CD4-positive, alpha-beta memory T cell (primary cell): Measurements from ENCODE around the gene ADD2. TPM values are rescaled to one million over a fixed set of nuclear protein-coding genes. Genes with fewer than 3 reads are reported as not detected.

Experiments
- CTCF ChIA-PET: fragments of 350-600 bp; sonication (Branson Sonifier 250); formaldehyde crosslinking; loops from one replicate; lab custom pipeline; 2021; ENCODE audit warnings: inconsistent platforms; ENCODE audit not compliant: partially characterized antibody; lab: Charles Lee
- POLR2A ChIA-PET: fragments of 350-600 bp; sonication (Branson Sonifier 250); formaldehyde crosslinking; loops from one replicate; lab custom pipeline; 2021; ENCODE audit not compliant: partially characterized antibody; lab: Charles Lee
- DNase-seq, 5 donors: peaks; one replicate each; pipeline versions ENCODE4 v3.0.0 to v3.0.0-alpha.2; 2020 to 2022; ENCODE audit warnings: mixed read lengths in 1 of 5
- H3K27ac ChIP-seq: one replicate; pipeline ENCODE4 v1.7.0; 2013; ENCODE audit warnings: low read depth, low read length
- H3K27me3 ChIP-seq: 2 replicates; pipeline ENCODE4 v1.7.0; 2013; ENCODE audit warnings: mild to moderate bottlenecking, low read length, moderate library complexity; ENCODE audit not compliant: insufficient read depth
- H3K36me3 ChIP-seq: 2 replicates; pipeline ENCODE4 v1.7.0; 2013; ENCODE audit warnings: mild to moderate bottlenecking, low read length, moderate library complexity; ENCODE audit not compliant: insufficient read depth
- H3K4me1 ChIP-seq: 2 replicates; pipeline ENCODE4 v1.7.0; 2013; ENCODE audit warnings: mild to moderate bottlenecking, low read length, moderate library complexity; ENCODE audit not compliant: insufficient read depth
- H3K4me3 ChIP-seq, 2 donors: one replicate each; pipeline ENCODE4 v1.7.0; 2013; ENCODE audit warnings: low read length in 2 of 2, mild to moderate bottlenecking in 1 of 2
- H3K9me3 ChIP-seq, 2 donors: one replicate each; pipeline ENCODE4 v1.7.0; 2013; ENCODE audit warnings: low read length in 2 of 2, control low read depth in 1 of 2; ENCODE audit not compliant: control insufficient read depth in 1 of 2
- H3K27ac Mint-ChIP-seq, 7 donors: one replicate each; pipeline ENCODE4 v1.8.0; 2020 to 2021; ENCODE audit warnings: mixed read lengths in 7 of 7, mild to moderate bottlenecking in 6 of 7, inconsistent platforms in 3 of 7, moderate library complexity in 3 of 7
- H3K27me3 Mint-ChIP-seq, 2 donors: one replicate each; pipeline ENCODE4 v1.8.0; 2020 to 2021; ENCODE audit warnings: mixed read lengths in 2 of 2
- H3K36me3 Mint-ChIP-seq, 2 donors: one replicate each; pipeline ENCODE4 v1.8.0; 2020 to 2021; ENCODE audit warnings: mixed read lengths in 2 of 2, inconsistent platforms in 1 of 2, mild to moderate bottlenecking in 1 of 2
- H3K4me1 Mint-ChIP-seq, 4 donors: one replicate each; pipeline ENCODE4 v1.8.0; 2020 to 2021; ENCODE audit warnings: mixed read lengths in 4 of 4, mild to moderate bottlenecking in 1 of 4
- H3K4me3 Mint-ChIP-seq, 8 donors: one replicate each; pipeline ENCODE4 v1.8.0; 2020 to 2021; ENCODE audit warnings: mixed read lengths in 8 of 8, mild to moderate bottlenecking in 7 of 8, moderate library complexity in 6 of 8, inconsistent platforms in 3 of 8
- H3K9me3 Mint-ChIP-seq, 8 donors: one replicate each; pipeline ENCODE4 v1.8.0; 2020 to 2021; ENCODE audit warnings: mixed read lengths in 8 of 8, mild to moderate bottlenecking in 5 of 8, inconsistent platforms in 3 of 8, moderate library complexity in 1 of 8
- intact Hi-C: fragments of 100-400 bp; cut with micrococcal nuclease; formaldehyde crosslinking; loops from one replicate; pipeline ENCODE4 v1.15.1; 2023
- polyA plus RNA-seq, 2 donors: library from polyadenylated mRNA; unstranded; fragments of 300-500 nt; fragmentation: Illumina TruSeq; gene quantifications; one replicate each; pipeline ENCODE4 v1.2.3, GENCODE V29; 2021
- total RNA-seq, 2 experiments: library from RNA; stranded (reverse); gene quantifications; one replicate each; pipeline ENCODE4 v1.2.3, GENCODE V29; 2021

The ADD2 gene
- total and polyA plus RNA-seq, 4 experiments from 2014 or later, result 0.41 to 1.1 (median 0.94) TPM; not detected in 1

- Histone ChIP-seq H3K4me1 (no peaks in the 10 kb centered on the region), H3K4me3 (no peak overlapping the region), H3K9me3 (no peaks in the 10 kb centered on the region), H3K36me3 (no peaks in the 10 kb centered on the region), H3K27me3 (no peaks in the 10 kb centered on the region), H3K27ac (no peak overlapping the region)
- ChIA-PET POLR2A (no interaction called here), CTCF (interaction anchor here (9.0 kb wide), 1 partner anchor 310 kb away, joined by 136 read pairs; the partner anchor contains the start of gene FAM136A)
- Mint-ChIP-seq H3K27me3 (peaks cover 4 to 15% of the 10 kb centered on the region in 2 donors), H3K9me3 (no peaks in the 10 kb centered on the region), H3K36me3 (no peaks in the 10 kb centered on the region), H3K27ac (no peak overlapping the region), H3K4me3 (no peak overlapping the region), H3K4me1 (no peaks in the 10 kb centered on the region)
- intact Hi-C loops, result loop anchor here (10.0 kb wide), 2 partner anchors 698 to 888 kb away; partner anchors contain the start of gene MXD1
- DNase-seq, result no peak
Observed at GRCh38 chr2:70612574-70612973, 155.4 kb downstream of the ADD2 start.

- no peak for DNase-seq
- no peaks in the 10 kb centered on the region for H3K4me1 ChIP-seq
- no peaks in the 10 kb centered on the region for H3K36me3 ChIP-seq
- Mint-ChIP-seq H3K4me3 (no peak overlapping the region), H3K27me3 (peaks cover 3 to 29% of the 10 kb centered on the region in 2 donors), H3K27ac (no peak overlapping the region), H3K9me3 (no peaks in the 10 kb centered on the region), H3K36me3 (no peaks in the 10 kb centered on the region), H3K4me1 (peaks cover 0 to 2% (median 0%) of the 10 kb centered on the region in 4 donors)
- H3K27ac ChIP-seq, result no peak overlapping the region
- POLR2A ChIA-PET, result interaction anchor here (0.6 kb wide), 1 partner anchor 259 kb away, joined by 5 read pairs; no protein-coding TSS in a partner anchor
- H3K9me3 ChIP-seq, result no peaks in the 10 kb centered on the region
- CTCF ChIA-PET, result no interaction called here
- no peaks in the 10 kb centered on the region for H3K27me3 ChIP-seq
- intact Hi-C loops, result no loop called here
- no peak overlapping the region for H3K4me3 ChIP-seq
Observed at GRCh38 chr2:70608373-70608772, 159.6 kb downstream of the ADD2 start.

- POLR2A ChIA-PET, result no interaction called here
- Mint-ChIP-seq H3K4me3 (no peak overlapping the region), H3K27me3 (peaks cover 2 to 19% of the 10 kb centered on the region in 2 donors), H3K9me3 (no peaks in the 10 kb centered on the region), H3K4me1 (peaks cover 0 to 5% (median 0%) of the 10 kb centered on the region in 4 donors), H3K36me3 (no peaks in the 10 kb centered on the region), H3K27ac (no peak overlapping the region)
- Histone ChIP-seq H3K4me3 (no peak overlapping the region), H3K4me1 (no peaks in the 10 kb centered on the region), H3K36me3 (no peaks in the 10 kb centered on the region), H3K9me3 (no peaks in the 10 kb centered on the region), H3K27ac (no peak overlapping the region), H3K27me3 (no peaks in the 10 kb centered on the region)
- intact Hi-C loops, result no loop called here
- DNase-seq, result no peak
- CTCF ChIA-PET, result interaction anchor here (1.1 kb wide), 1 partner anchor 304 kb away, joined by 4 read pairs; no protein-coding TSS in a partner anchor
Observed at GRCh38 chr2:70607121-70607561, 160.9 kb downstream of the ADD2 start.

Other genes starting within 250 kb of the ADD2 start
- gene TGFA, start 214.4 kb downstream of the ADD2 start, total RNA-seq, result 1 to 10 TPM; 2.9 to 4.2 TPM
- 1 to 10 TPM in 1 of 2 donors, under 1 TPM in 1; 0.46 to 1.8 TPM for gene TGFA, start 214.4 kb downstream of the ADD2 start, polyA plus RNA-seq
- not detected for gene FIGLA, start 22.4 kb upstream of the ADD2 start, total RNA-seq
- not detected for gene FIGLA, start 22.4 kb upstream of the ADD2 start, polyA plus RNA-seq
- not detected for gene CLEC4F, start 52.4 kb upstream of the ADD2 start, total RNA-seq
- gene CLEC4F, start 52.4 kb upstream of the ADD2 start, polyA plus RNA-seq, result not detected
- gene CD207, start 67.6 kb upstream of the ADD2 start, total RNA-seq, result not detected
- not detected for gene CD207, start 67.6 kb upstream of the ADD2 start, polyA plus RNA-seq
- not detected for gene VAX2, start 132.4 kb upstream of the ADD2 start, total RNA-seq
- gene VAX2, start 132.4 kb upstream of the ADD2 start, polyA plus RNA-seq, result not detected
- not detected for gene ATP6V1B1, start 167.7 kb upstream of the ADD2 start, total RNA-seq
- not detected for gene ATP6V1B1, start 167.7 kb upstream of the ADD2 start, polyA plus RNA-seq
- gene ANKRD53, start 210.4 kb upstream of the ADD2 start, total RNA-seq, result under 1 TPM in 1 of 2 experiments, not detected in 1; 0.20 TPM
- gene ANKRD53, start 210.4 kb upstream of the ADD2 start, polyA plus RNA-seq, result not detected
- 10 to 100 TPM; 61.1 to 70.0 TPM for gene TEX261, start 226.7 kb upstream of the ADD2 start, total RNA-seq
- gene TEX261, start 226.7 kb upstream of the ADD2 start, polyA plus RNA-seq, result 10 to 100 TPM; 39.6 to 43.0 TPM